Spleen (tissue), 7 donors: Measurements from ENCODE around the gene FBXL13.
"Not testable (repeated sequence)": the region's sequence is repeated elsewhere in the genome, so short reads cannot be mapped to it uniquely, and the experiment has no call there.

ENCODE experiments used
- CTCF ChIP-seq, 11 experiments: fragments of 200-600 bp in 7 of 11; fragments of 450-650 bp in 4 of 11; sonication (generic) in 4 of 11; IDR thresholded peaks in 8 of 11; conservative IDR thresholded peaks in 3 of 11; 1 replicate in 7 of 11; 2 replicates in 4 of 11; pipeline versions ENCODE4 v1.4.0 to v1.8.0; 2016 to 2021; ENCODE audit warnings: antibody characterized with exemption in 11 of 11, inconsistent platforms in 4 of 11, mild to moderate bottlenecking in 1 of 11
- POLR2AphosphoS5 ChIP-seq, 3 donors: sonication (generic); formaldehyde crosslinking; IDR thresholded peaks; one replicate each; pipeline ENCODE4 v1.5.1; 2017; ENCODE audit warnings: antibody characterized with exemption in 3 of 3
- donor health status: DM: no; HTN: no; CAD: no; lungs with moderate emphysema.
- donor health status: DM: no; HTN: no; CAD: no.
- donor health status: DM: no; HTN: no; CAD: no.

- TF ChIP-seq CTCF (IDR thresholded peaks at IDR 0.05 in 8 of 11, conservative IDR thresholded peaks at IDR 0.05 in 3 of 11); POLR2AphosphoS5 (IDR thresholded peaks at IDR 0.05): not testable (repeated sequence)
Observed at GRCh38 chr7:103056006-103056405, 18.6 kb downstream of the FBXL13 start.
